Stomach (tissue), 9 donors: ENCODE results near the gene COG3. TPM values are rescaled to one million over a fixed set of nuclear protein-coding genes. Genes with fewer than 3 reads are reported as not detected.

ENCODE experiments used
- DNase-seq, 2 donors: peaks; one replicate each; pipeline versions ENCODE4 v3.0.0 to v3.0.0-alpha.2; 2013 to 2019
- H3K27ac ChIP-seq, 5 donors: fragments of 200-600 bp in 4 of 5; sonication (generic) in 4 of 5; one replicate each; pipeline ENCODE4 v1.5.1; 2013 to 2019; ENCODE audit warnings: mild to moderate bottlenecking in 1 of 5, moderate library complexity in 1 of 5
- H3K27me3 ChIP-seq, 3 donors: fragments of 200-600 bp; sonication (generic); one replicate each; pipeline ENCODE4 v1.5.1; 2017 to 2019; ENCODE audit warnings: mixed run types in 1 of 3
- H3K36me3 ChIP-seq, 4 donors: fragments of 200-600 bp; sonication (generic); 1 replicate in 3 of 4; 2 replicates in 1 of 4; pipeline ENCODE4 v1.5.1; 2016 to 2019
- H3K4me1 ChIP-seq, 4 donors: fragments of 200-600 bp; sonication (generic); one replicate each; pipeline ENCODE4 v1.5.1; 2016 to 2019
- H3K4me3 ChIP-seq, 4 donors: fragments of 200-600 bp; sonication (generic) in 3 of 4; one replicate each; pipeline ENCODE4 v1.5.1; 2016 to 2019; ENCODE audit warnings: mild to moderate bottlenecking in 1 of 4
- H3K9me3 ChIP-seq, 4 donors: fragments of 200-600 bp; sonication (generic); one replicate each; pipeline ENCODE4 v1.5.1; 2016 to 2019
- CTCF ChIP-seq, 7 experiments: fragments of 450-650 bp in 4 of 7; fragments of 200-600 bp in 3 of 7; sonication (generic) in 3 of 7; IDR thresholded peaks; one replicate each; pipeline ENCODE4 v1.5.1; 2016 to 2019; ENCODE audit warnings: antibody characterized with exemption in 7 of 7, control low read depth in 2 of 7, mild to moderate bottlenecking in 1 of 7
- EP300 ChIP-seq: sonication (generic); formaldehyde crosslinking; IDR thresholded peaks from one replicate; pipeline ENCODE4 v1.6.1; 2017; ENCODE audit warnings: antibody characterized with exemption
- POLR2A ChIP-seq, 4 donors: fragments of 450-650 bp; IDR thresholded peaks; one replicate each; pipeline ENCODE4 v1.6.1; 2016; ENCODE audit warnings: antibody characterized with exemption in 4 of 4, control low read depth in 2 of 4, mild to moderate bottlenecking in 1 of 4, moderate library complexity in 1 of 4
- POLR2AphosphoS5 ChIP-seq, 3 donors: sonication (generic); formaldehyde crosslinking; IDR thresholded peaks; one replicate each; pipeline ENCODE4 v1.6.1; 2016; ENCODE audit warnings: antibody characterized with exemption in 3 of 3
- WGBS, 5 donors: extraction: QIAGEN DNeasy Blood & Tissue Kit in 3 of 5; methylation state at CpG; one replicate each; pipeline versions ENCODE4 v1.1.5 to v1.1.7; 2013 to 2018; 5-methylcytosine and 5-hydroxymethylcytosine counted together
- intact Hi-C: fragments of 100-400 bp; cut with DNase I; formaldehyde crosslinking; loops from one replicate; pipeline ENCODE4 v1.15.1; 2023; ENCODE audit warnings: low total_unique reads
- polyA plus RNA-seq, 3 donors: library from polyadenylated mRNA; stranded (reverse); fragments of 200-250 nt; gene quantifications; one replicate each; pipeline ENCODE4 v1.2.3, GENCODE V29; 2013
- total RNA-seq, 5 donors: library from RNA; depleted of rRNA; stranded (reverse); fragments of >200 nt; gene quantifications; one replicate each; pipeline versions ENCODE4 v1.1.0 to v1.2.3, GENCODE V29; 2014 to 2016
- donor health status: healthy with polysubstance abuse.
- donor health status: Bipolar disorder and iron deficiency.
- donor health status: healthy.

Gene COG3
- total and polyA plus RNA-seq, 8 donors, result 10.4 to 442 (median 39.7) TPM

- peak overlapping the region in 4 of 5 donors; percentile 94 to 98 (median 95) for H3K27ac ChIP-seq
- DNase-seq, result no peak
These were observed 1.6 kb downstream of the COG3 start for GRCh38 chr13:45466359-45466758.

GRCh38 chr13:45468635-45469034 lies 3.9 kb downstream of the COG3 start:
- Histone ChIP-seq H3K9me3 (no peaks in the 10 kb centered on the region), H3K27ac (no peak overlapping the region), H3K36me3 (peaks cover 0 to 6% (median 0%) of the 10 kb centered on the region in 4 donors), H3K4me3 (no peak overlapping the region), H3K4me1 (peaks cover 31 to 72% (median 54%) of the 10 kb centered on the region in 4 donors), H3K27me3 (no peaks in the 10 kb centered on the region)
- no peak for TF ChIP-seq POLR2AphosphoS5 (IDR thresholded peaks at IDR 0.05)
- TF ChIP-seq POLR2A (IDR thresholded peaks at IDR 0.05), result no peak
- TF ChIP-seq CTCF (IDR thresholded peaks at IDR 0.05), result no peak
- TF ChIP-seq EP300, result no peak
- 19 to 52% (median 35%) methylated on average over 1 of the region's 1 CpG for WGBS, 5 donors
- intact Hi-C loops, result no loop called here
- DNase-seq, result peak in 1 of 2 donors; percentile 26

More at GRCh38 chr13:45466359-45466758, 1.6 kb downstream of the COG3 start:
- Histone ChIP-seq H3K4me1 (peaks cover 31 to 65% (median 48%) of the 10 kb centered on the region in 4 donors), H3K36me3 (peaks cover 0 to 6% (median 0%) of the 10 kb centered on the region in 4 donors), H3K4me3 (peak overlapping the region; percentile 73 to 99 (median 88)), H3K27me3 (no peaks in the 10 kb centered on the region), H3K9me3 (no peaks in the 10 kb centered on the region)
- WGBS, 5 donors, result 32 to 65% (median 43%) methylated on average over 4 of the region's 4 CpGs
- no peak for TF ChIP-seq CTCF (IDR thresholded peaks at IDR 0.05)
- intact Hi-C loops, result no loop called here

- intact Hi-C loops, result no loop called here
- no peak overlapping the region for H3K27ac ChIP-seq
- H3K27me3 ChIP-seq, result no peaks in the 10 kb centered on the region
- H3K4me3 ChIP-seq, result no peak overlapping the region
- peaks cover 0 to 12% (median 8%) of the 10 kb centered on the region in 4 donors for H3K36me3 ChIP-seq
- no peak for DNase-seq
- H3K9me3 ChIP-seq, result no peaks in the 10 kb centered on the region
- peaks cover 15 to 63% (median 39%) of the 10 kb centered on the region in 4 donors for H3K4me1 ChIP-seq
- TF ChIP-seq POLR2AphosphoS5 (IDR thresholded peaks at IDR 0.05) (no peak), CTCF (IDR thresholded peaks at IDR 0.05) (no peak), POLR2A (IDR thresholded peaks at IDR 0.05) (no peak), EP300 (no peak)
These were observed 7.5 kb downstream of the COG3 start for GRCh38 chr13:45472171-45472705.

- WGBS, 5 donors, result 57 to 73% (median 69%) methylated on average over 2 of the region's 2 CpGs
- Histone ChIP-seq H3K9me3 (no peaks in the 10 kb centered on the region), H3K27me3 (no peaks in the 10 kb centered on the region), H3K27ac (no peak overlapping the region), H3K4me3 (no peak overlapping the region), H3K36me3 (peaks cover 0 to 25% (median 22%) of the 10 kb centered on the region in 4 donors), H3K4me1 (peaks cover 2 to 50% (median 29%) of the 10 kb centered on the region in 4 donors)
- intact Hi-C loops, result no loop called here
- TF ChIP-seq EP300 (no peak), POLR2AphosphoS5 (IDR thresholded peaks at IDR 0.05) (no peak), POLR2A (IDR thresholded peaks at IDR 0.05) (no peak), CTCF (IDR thresholded peaks at IDR 0.05) (no peak)
- DNase-seq, result peak in 1 of 2 donors; percentile 12
These were observed 8.9 kb downstream of the COG3 start for GRCh38 chr13:45473627-45474026.
